ENCODE measurements around the gene MAGI2. TPM values are rescaled to one million over a fixed set of nuclear protein-coding genes. Genes with fewer than 3 reads are reported as not detected.
"Not testable (repeated sequence)": the region's sequence is repeated elsewhere in the genome, so short reads cannot be mapped to it uniquely, and the experiment has no call there.

The MAGI2 gene
- total RNA-seq, 1 donor from 2014 or later = 6.9 TPM

DNA sequence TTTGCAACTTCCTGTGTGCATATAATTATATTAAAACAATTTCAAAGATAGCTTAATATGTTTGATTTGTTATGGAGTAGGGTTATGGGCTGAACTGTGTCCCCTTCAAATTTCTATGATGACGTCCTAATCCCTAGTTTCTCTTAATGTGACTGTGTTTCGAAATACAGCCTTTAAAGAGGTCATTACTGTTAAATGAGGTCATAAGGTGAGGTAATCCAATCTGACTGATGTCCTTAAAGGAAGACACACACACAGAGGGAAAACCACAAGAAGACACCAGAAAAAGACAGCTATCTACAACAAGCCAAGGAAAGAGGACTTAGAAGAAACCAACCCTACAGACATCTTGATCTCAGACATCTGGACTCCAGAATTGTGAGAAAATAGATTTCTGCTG lies 407.4 kb downstream of the MAGI2 start:
- no peak for DNase-seq

DNA sequence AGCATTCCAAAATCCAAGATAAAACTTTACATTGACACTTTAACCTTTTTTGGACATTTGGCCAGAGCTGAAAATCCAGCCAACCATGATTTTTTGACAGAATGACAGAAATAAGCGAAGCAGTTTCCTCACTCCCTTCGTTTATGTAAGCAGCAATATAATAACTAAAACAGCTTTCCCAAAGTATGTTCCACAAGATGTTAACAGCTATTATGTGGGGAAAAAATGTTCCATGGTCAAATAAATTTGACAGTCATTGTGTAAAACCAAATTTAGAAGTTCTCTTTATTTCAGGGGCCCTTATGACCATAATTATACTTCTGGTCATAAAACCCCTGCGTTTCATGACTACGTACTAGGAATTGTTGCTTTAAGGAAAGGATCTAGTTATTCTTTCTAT lies 416.5 kb downstream of the MAGI2 start:
- DNase-seq = no peak

DNA sequence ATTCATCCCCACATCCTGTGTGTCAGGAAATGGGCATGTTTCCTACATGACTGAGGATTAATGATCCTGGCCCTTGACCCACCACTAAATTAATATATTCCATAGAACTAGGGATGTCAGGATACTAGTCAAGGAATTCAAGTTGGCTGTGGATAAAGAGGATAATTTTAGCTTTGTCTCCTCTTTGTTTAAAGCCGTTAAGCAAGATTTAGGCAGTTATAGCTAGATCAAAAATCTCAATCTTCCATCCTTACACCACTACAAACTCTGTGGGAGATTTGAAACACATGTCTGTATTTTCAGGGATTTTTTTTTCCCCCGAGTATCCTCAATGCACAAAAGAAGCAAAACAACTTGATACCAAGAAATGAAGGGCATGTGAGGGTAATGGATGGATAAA lies 417.1 kb downstream of the MAGI2 start:
- DNase-seq = no peak

DNA sequence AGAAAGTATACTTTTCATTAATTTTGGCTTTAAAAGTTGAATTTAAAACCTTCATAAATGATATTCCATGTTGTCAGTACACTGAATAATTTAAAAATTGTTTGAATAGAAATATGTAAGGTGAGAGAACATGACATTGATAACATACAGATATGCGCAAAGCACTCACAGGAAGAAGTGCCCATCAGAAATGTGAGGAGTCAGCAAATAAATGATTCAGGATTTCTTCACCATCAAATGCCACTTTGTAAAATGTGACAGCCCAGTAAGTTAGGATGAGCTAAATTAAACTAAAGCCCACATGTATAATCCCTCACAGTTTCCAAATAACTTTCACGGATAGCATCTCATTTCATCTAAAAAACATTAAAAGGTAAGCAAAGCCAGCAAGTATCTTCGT lies 417.6 kb downstream of the MAGI2 start:
- DNase-seq = no peak

DNA sequence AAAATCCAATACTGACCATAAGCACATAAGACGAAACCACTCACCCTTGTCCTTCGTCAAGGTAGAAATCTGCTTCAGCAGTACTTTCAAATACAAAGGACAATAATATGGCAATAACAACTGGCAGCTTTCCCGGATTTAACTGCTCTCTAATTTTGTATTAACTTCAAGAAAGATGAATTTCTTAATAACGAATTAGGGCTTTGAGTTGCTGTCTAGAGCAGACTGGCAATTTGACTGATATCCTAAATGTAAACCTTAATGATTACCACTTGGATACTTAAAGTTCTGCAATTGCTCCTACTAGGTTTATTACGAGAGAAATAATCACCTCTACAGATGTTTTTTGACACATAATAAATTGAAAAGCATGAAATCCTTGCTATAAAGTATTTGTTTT lies 418.7 kb downstream of the MAGI2 start:
- no peak for DNase-seq

DNA sequence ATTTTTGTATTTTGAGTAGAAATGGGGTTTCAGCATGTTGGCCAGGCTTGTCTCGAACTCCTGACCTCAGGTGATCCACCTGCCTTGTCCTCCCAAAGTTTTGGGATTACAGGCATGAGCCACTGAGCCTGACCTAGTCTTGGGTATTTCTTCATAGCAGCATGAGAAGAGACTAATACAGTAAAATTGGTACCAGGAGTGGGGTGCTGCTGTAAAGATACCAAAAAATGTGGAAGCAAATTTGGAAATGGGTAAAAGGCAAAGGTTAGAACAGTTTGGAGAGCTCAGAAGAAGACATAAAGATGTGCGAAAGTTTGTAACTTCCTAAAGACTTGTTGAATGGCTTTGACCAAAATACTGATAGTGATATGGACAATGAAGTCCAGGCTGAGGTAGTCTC lies 433.8 kb downstream of the MAGI2 start:
- DNase-seq = not testable (repeated sequence)

DNA sequence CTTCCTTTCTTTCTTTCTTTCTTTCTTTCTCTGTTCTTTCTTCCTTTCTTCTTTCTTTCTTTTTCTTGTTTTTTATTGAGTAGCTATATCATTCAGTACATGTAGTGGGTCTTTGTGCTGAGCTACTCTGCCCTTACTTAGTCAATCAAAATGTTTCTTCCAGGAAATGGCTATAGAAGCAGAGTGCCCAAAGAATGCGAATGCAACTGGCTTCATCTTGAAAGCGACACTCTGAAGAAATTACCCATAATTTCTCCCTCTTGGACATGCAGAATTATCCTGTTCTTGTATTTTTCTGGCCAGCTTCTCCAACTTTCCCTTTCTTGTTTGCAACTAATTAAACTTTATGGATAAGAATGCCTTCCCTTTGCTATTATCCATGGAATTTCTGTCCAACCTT lies 441.5 kb downstream of the MAGI2 start:
- no peak for DNase-seq

DNA sequence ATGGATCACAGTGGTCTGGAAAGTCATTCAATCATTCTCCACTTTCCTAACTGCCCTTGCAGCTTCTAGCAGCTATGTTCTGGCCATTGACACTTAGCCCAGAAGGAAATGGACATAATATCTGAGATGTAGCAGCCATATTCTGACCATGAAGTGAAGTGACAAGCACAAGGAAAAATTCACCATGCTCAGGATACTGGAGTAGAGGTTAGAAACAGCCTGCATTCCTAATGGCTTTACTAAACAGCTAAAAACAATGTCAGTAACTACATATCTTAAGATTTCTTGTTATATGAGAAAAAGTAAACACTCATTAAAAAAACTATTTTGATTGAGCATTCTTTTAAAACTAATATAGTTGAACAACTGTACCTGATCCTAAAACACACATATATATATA lies 443.8 kb downstream of the MAGI2 start:
- no peak for DNase-seq

DNA sequence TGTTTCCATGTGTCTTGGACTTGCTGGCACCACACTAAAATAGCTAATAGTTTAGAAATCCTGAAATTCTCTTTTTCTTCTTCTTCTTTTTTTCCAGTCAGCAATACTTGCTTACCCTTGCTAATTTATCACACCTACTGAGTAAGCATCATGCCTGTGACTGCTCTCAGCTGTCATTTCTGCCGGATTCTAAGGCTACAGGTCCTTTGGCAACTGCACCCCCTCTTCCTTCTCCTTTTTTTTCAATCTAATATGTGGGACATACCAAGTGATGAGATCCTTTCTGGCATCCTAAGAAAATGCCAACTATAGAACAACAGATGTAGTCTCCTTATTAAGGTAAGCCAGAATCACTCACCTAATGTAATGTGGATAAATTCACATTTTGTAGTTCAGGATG lies 444.7 kb downstream of the MAGI2 start:
- DNase-seq = no peak

DNA sequence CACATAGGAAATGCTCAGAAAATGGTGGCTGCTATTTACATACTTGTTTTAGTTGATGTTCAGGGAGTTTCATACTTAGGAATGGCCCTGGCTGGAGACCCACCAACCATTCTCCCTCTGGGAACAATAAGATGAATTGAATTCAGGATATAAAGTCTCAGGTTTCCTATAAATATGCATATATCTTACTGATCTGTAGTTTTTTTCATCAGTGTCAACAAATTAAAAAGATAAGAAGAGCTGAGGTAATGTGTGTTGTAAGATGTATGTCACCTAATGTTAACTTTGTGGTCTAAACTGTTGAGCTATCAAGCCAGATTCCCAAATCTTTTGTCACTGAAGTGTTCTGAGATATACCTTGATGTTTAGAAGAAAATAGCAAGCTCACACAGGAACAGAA lies 457.5 kb downstream of the MAGI2 start:
- DNase-seq = no peak

DNA sequence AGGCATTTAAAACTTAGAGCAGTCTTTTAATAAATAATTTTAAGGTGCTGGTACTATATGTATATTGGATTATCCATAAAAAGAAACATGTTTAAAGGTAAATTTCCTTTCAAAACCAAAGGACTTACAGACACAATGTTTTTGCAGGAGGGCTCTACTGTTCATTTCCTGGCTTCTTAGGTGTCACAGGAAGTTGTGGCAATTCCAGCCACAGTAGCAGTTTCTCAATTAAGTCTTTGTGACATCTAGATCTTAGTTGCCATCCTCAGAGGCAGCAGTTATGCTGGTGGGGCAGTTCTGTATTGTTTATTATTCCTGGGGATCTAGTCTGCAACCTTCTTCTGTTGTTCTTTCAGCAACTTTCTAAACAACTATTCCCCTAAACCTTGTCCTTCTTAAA lies 460.1 kb downstream of the MAGI2 start:
- DNase-seq = no peak

DNA sequence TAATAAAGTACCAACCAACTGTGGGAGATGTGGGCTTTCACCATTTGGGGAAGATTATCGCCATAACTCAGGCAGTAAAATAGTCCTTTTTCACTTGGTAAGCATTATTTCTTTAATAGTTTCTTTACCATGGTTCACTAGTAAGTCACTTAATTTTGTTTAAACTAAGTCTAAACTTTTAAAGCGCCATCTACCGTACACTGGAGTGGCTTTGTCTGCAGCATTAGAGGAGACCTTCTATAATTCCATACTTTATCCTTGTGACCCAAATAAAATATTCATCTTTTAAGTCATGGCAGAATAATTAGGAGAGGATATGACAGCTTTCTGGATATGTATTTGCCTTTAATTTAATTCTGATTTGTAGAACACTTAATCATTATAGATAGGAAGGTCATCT lies 468.0 kb downstream of the MAGI2 start:
- DNase-seq = no peak

DNA sequence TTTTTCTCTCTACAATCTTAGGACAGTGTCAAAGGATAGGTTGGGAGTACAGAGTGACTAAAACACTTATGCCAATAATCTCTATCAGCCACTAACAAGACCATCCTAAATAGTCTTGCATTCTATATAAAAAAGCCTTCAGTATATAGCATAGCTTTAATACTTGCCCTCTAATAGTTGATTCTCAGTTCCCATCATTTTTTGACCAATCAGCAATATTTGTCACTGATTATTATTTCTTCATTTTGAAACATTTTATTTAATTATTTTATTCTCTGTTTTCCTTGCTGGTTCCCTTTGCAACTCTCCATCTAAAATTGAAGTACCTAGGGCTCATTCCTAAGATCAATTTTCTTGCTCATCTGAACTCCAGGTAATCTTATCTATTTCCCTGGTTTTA lies 470.0 kb downstream of the MAGI2 start:
- DNase-seq = no peak

DNA sequence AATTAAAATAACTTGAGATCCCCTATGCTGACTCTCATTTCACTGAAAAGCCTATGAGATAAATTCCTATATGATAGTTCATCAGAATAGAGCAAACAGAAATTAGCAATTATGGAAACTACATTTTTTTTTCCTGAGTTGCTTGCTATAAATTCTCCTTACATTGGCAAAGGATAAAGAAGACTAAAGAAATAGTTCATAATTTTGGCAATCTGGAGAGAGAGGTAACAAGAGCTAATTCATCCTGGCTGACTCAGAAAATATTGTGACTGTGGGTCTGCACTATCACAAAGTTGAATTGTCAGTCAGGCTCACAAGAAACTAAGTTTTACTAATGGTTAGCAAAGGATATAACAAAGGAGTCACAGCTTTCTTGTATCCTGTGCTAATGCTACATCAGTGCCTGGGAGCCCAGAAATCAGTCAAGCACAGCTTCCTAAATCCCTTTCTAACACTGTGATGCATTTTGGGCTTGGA lies 483.0 kb downstream of the MAGI2 start:
- DNase-seq = no peak

DNA sequence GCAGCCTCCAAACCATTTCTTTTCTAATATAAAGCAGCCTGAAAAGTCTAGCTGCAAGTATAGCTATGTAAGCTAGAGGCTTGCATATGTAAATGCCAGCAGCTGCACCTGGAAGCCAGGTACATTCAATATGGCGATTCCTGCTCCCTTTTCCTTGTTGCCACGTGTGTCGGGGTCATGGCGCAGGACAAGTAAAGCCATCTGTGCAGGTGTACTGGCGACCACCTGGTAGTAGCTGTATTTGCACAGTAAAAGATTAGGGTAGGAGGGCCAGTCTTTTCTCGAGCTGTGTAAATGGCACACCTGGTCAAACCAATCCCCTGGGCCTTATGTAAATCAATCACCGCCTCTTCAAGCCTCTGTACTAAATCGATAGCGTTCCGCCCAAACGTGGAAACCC lies 484.5 kb downstream of the MAGI2 start:
- no peak for DNase-seq

DNA sequence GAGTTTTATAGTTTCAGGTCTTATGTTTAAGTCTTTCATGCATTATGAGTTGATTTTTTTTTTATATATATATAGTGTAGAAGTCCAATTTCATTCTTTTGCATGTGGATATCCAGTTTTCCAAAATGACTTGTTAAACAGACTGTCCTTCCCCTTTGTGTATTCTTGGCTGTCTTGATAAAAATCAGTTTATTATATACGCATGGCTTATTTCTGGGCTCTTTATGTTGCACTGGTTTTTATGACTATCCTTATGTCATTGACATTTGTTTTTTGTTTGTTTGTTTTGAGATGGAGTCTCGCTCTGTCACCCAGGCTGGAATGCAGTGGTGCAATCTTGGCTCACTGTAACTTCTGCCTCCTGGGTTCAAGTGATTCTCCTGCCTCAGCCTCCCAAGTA lies 485.9 kb downstream of the MAGI2 start:
- not testable (repeated sequence) for DNase-seq

DNA sequence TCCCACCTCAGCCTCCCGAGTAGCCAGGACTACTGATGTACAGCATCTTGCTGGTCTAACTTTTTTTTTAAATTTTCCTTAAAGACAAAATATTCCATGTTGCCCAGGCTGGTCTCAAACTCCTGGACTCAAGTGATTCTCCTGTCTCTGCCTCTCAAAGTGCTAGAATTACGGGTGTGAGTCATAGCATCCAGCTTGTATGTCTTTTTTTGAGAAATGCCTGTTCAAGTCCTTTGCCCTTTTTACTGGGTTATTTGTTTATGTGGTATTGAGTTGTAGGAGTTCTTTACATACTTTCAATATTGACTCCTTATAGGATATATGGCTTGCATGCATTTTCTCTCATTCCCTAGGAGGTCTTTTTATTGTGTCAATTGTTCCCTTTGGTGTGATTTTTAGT lies 486.4 kb downstream of the MAGI2 start:
- DNase-seq = no peak

DNA sequence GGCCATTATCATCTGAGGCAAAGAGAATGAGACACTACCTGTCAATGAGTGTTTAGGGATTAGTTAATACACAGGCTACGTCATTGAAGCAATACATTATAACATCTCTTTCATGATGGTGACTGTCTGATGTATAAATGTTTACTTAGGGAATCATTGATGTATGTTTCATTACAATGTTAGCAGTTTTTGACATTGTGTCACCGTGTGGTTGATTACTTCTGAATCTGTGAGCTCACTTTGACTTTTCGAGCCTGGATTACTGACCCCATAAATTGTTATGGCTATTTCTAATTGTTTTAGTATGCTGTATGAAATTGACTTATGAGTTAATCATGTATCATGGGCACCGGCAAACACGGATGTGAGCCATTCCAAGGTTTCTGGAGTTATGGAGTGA lies 494.0 kb downstream of the MAGI2 start:
- no peak for DNase-seq

DNA sequence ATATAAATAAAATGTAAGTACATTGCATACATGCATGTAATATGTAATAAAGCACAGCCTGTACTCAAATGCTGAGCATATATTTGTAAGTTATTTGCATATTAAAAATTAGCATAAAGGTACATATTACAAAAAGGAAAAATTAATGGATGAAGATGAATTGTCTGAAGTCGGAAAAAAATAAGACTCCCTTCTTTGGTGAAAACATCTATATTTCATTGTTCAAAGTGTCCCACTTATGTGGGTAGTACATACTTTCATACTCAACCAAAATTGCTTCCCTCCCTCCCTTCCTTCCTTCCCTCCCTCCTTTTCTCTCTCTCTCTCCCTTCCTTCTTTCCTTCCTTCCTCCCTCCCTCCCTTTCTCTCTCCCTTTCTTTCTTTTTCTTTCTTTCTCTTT lies 498.1 kb downstream of the MAGI2 start:
- DNase-seq = no peak

DNA sequence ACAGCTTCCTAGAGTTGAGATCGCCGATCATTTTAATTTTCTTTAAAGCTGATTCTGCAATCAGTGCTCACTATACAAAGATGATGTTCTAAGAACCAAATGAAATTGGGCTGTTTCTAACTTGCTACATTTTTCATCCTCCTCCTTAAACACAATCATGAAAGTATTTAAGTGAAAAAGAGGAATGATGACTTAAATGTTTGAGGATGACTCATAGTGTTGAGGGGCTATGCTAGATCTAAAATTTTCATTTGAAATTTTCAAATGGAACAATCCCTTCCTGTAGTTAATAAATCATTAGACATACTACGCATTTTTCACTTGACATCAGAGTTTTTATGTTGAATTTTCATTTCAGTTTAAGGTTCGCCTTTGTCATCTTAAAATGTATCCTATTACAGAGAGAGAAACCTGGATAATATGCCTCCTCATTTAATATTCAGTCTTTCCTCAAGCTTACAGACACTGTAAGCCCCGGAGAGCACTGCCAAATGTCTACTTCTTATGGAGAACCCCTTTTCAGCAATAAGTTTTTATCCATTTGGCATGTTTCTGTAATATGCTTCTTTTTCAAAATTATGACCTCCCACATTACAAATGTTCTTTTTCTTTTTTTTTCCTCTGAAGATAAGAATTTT lies 499.6 kb downstream of the MAGI2 start:
- DNase-seq = no peak

DNA sequence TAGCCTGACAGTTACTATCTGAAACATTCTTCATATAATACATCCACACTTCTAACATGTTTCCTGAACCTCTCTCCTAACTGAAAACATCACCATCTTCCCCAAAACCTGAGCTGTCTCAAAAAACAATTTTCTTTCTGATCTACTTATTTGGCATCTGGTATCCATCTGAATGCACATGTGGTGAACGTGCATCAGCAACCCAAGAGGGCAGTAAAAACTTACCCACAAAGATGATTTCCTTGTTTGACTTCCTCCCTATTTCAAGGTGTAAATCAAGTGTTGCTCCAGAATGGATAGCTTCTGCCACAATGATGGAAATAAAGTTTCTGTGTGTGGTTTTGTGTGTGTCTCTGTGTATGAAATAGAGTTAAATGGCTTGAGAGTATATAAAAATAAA lies 500.4 kb downstream of the MAGI2 start:
- DNase-seq = no peak

DNA sequence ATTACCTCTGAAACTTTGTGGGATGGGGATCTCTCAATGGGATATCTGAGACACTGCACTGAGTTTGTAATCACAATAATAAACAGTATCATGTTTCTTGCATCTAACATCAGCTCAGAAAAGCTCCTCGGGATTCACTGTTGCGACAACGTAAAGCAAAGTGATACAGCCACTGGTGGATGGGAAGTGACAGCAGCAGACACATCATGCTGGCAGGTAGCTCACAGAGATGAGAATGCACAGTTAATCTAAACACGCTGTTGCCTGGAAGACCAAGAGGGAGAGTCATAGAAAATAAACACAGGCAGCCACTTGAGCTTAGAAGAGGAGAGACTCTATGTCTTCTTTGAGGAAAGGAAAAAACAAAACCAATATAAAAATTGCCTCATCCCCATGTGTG lies 513.8 kb downstream of the MAGI2 start:
- DNase-seq = no peak

DNA sequence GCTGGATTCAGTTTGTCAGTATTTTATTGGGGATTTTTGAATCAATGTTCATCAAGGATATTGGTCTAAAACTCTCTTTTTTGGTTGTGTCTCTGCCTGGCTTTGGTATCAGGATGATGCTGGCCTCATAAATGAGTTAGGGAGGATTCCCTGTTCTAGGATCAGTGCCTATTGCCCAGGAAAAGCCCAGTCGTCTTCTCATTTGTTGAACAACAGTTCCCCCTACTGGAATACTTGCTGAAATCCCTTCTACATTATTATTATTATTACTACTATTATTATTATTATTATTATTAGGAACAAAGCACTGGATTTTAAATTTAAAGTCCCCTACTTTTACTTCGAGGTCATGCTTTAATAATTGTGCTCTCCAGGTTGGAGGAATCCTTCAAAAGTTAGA lies 528.9 kb downstream of the MAGI2 start:
- no peak for DNase-seq

DNA sequence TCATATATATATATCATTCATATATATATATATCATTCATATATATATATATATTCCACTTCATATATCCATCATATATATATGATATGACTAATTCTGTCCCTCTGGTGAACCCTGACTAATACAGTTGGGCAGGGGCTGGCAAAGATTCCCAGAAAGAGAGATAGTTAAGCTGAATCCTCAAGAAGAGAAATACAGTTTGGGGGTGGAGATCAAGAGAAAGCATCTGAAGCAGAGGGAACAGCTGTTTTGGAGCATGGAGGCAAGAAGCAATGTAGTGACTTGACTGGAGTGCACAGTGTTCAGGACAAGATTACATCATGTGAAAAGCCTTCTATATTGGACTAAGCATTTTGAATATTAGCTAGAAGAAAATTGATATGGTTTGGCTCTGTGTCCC lies 540.7 kb downstream of the MAGI2 start:
- no peak for DNase-seq

DNA sequence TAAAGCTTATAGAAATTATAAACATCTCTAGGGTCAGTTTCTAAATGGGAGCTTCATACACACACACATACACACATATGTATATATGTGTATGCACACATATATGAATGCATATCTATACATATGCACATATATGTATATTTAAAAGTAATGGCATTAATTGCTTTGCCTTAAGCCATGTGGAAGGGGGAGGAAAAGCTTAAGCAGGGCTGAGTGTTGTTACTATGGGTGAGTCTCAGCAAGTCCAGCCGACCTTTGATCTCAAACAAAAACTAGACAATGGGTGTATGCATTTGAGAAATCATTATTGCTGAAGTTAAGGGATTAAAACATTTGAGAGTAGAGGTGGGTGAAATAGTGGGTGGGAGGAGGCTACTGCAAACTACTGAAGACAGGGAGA lies 546.7 kb downstream of the MAGI2 start:
- DNase-seq = no peak

Measured in skin of body (tissue), 2 donors.